ENCODE results near the gene SEZ6.

The SEZ6 gene

DNA sequence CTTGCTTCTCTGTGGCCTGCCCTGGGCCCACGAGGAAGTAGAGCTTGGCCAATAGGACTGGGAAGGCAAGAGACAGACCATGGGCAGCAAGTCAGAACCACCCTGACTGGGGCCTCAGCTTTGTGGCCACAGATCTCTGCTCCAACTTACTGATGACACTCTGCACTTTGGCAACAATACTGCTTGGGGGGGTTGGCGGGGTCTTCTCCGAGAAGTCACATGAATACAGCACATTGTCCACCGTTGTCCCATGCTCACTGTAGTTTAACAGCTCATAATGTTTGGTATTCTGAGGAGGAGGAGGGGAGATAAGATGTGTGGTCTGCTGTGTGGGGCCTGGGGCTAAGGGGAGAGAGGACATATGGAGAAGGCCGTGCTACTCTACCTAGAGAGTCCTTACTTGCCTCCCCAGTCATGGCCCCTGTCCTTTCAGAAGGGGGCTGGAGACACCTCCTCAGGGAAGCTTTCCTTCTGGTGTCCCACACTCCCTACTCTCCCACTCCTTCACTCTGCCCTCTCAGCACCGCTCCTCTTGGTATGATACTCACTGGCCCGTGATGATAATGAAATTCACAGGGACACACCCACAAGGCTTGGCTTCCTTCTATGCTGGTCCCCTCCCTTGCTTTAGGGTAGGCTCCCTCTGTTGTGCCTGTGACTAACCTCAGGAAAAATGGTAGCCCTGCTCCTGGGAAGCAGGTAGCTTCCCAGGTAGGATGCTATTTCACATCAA is 99.0 kb downstream of the SEZ6 start:
- DNase-seq (ENCODE audit: low spot score) (no peak), ATAC-seq (ENCODE audit: low read depth) (no peak)
- Histone ChIP-seq H3K4me1 (ENCODE audit: insufficient read depth, poor library complexity, severe bottlenecking) (peaks cover 5% of the 10 kb centered on the region), H3K36me3 (ENCODE audit: low read depth) (peaks cover 42% of the 10 kb centered on the region), H3K4me3 (ENCODE audit: severe bottlenecking) (no peak overlapping the region), H3K9me3 (ENCODE audit: severe bottlenecking) (no peaks in the 10 kb centered on the region), H3K27ac (ENCODE audit: poor library complexity, severe bottlenecking) (no peak overlapping the region), H3K27me3 (ENCODE audit: insufficient read depth, poor library complexity, severe bottlenecking) (no peaks in the 10 kb centered on the region)
- TF ChIP-seq, protein P1, sequence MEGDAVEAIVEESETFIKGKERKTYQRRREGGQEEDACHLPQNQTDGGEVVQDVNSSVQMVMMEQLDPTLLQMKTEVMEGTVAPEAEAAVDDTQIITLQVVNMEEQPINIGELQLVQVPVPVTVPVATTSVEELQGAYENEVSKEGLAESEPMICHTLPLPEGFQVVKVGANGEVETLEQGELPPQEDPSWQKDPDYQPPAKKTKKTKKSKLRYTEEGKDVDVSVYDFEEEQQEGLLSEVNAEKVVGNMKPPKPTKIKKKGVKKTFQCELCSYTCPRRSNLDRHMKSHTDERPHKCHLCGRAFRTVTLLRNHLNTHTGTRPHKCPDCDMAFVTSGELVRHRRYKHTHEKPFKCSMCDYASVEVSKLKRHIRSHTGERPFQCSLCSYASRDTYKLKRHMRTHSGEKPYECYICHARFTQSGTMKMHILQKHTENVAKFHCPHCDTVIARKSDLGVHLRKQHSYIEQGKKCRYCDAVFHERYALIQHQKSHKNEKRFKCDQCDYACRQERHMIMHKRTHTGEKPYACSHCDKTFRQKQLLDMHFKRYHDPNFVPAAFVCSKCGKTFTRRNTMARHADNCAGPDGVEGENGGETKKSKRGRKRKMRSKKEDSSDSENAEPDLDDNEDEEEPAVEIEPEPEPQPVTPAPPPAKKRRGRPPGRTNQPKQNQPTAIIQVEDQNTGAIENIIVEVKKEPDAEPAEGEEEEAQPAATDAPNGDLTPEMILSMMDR (IDR thresholded peaks at IDR 0.05; ENCODE audit: poor library complexity, severe bottlenecking) = no peak

DNA sequence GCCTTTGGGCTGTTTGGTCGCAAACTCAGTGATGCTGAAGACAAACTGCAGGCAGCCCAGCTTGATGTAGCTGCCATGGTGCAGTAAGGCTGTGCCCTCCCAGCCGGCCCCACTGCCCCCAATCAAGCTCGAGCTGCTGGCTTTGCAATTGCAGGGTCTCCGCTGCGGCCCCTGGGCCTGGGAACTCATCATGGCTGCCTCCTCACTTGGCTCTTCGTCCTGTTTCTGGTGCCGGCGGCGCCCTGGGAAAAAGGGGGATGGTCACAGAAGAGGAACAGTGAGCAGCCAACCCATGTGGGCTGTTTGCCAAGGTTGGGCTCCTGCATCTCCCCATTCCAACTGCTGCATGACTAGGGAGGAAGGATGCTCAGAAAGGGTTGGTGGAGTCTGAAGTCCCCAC is 99.6 kb downstream of the SEZ6 start:
- Histone ChIP-seq H3K36me3 (ENCODE audit: low read depth) (peaks cover 36% of the 10 kb centered on the region), H3K9me3 (ENCODE audit: severe bottlenecking) (no peaks in the 10 kb centered on the region), H3K4me1 (ENCODE audit: insufficient read depth, poor library complexity, severe bottlenecking) (peaks cover 5% of the 10 kb centered on the region), H3K4me3 (ENCODE audit: severe bottlenecking) (no peak overlapping the region), H3K27ac (ENCODE audit: poor library complexity, severe bottlenecking) (no peak overlapping the region), H3K27me3 (ENCODE audit: insufficient read depth, poor library complexity, severe bottlenecking) (no peaks in the 10 kb centered on the region)
- no peak for ATAC-seq (ENCODE audit: low read depth)
- TF ChIP-seq, protein P1 (IDR thresholded peaks at IDR 0.05; ENCODE audit: poor library complexity, severe bottlenecking) = no peak
- DNase-seq (ENCODE audit: low spot score) = no peak

All from RWPE2 (cell line).